Measurements from ENCODE around the gene KCNC3. TPM values are rescaled to one million over a fixed set of nuclear protein-coding genes. Genes with fewer than 3 reads are reported as not detected.

The KCNC3 gene
- under 1 TPM in 2 of 4 donors, not detected in 2; 0.36 to 0.83 TPM for total RNA-seq
- 1 to 10 TPM in 1 of 3 donors, under 1 TPM in 1, not detected in 1; 0.92 to 1.6 TPM for polyA plus RNA-seq

DNA sequence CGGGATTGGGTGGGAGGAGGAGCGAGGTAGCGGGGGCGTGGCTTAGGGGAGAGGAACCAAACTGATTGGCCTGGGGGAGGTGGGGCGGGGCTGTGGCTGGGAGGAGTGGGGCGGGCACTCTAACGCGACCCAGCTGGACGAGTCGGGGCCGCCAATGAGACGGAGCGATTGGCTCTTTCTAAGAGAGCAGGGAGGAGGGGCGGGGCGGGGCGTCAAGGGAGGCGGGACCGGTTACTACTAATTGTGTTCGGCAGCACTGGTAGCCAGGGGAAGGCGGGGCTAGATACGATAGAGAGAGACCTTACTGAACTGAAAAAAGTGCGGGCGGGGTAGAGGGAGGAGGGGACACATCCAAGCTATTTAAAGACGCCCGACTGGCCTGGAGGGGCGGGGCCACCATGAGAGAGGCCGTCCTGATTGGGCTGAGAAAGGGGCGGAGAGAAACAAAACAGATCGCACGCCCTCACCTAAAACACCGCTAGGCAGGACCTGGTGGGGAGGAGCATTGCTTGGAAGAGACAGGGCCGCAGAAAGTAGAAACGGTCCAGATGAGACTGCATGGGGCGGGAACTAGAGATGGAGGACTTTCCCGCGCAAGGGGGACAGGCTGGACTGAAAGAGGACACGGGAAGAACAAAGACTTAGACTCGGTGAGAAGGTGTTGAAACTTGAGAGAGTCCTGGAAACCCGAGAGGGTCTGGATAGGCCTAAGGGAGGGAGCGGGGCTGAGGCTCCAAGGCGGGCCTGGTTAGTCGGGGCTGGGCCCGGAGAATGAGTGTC, at the start of gene KCNC3:
Gene KCNC3, minus strand, starts transcription at position 232 of the 780 bp plus-strand sequence. CDS start 295 bp downstream, outside the sequence.
- TF ChIP-seq POLR2AphosphoS5 (IDR thresholded peaks at IDR 0.05): peak in 1 of 4 donors; percentile 41
- TF ChIP-seq, protein P1, sequence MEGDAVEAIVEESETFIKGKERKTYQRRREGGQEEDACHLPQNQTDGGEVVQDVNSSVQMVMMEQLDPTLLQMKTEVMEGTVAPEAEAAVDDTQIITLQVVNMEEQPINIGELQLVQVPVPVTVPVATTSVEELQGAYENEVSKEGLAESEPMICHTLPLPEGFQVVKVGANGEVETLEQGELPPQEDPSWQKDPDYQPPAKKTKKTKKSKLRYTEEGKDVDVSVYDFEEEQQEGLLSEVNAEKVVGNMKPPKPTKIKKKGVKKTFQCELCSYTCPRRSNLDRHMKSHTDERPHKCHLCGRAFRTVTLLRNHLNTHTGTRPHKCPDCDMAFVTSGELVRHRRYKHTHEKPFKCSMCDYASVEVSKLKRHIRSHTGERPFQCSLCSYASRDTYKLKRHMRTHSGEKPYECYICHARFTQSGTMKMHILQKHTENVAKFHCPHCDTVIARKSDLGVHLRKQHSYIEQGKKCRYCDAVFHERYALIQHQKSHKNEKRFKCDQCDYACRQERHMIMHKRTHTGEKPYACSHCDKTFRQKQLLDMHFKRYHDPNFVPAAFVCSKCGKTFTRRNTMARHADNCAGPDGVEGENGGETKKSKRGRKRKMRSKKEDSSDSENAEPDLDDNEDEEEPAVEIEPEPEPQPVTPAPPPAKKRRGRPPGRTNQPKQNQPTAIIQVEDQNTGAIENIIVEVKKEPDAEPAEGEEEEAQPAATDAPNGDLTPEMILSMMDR (IDR thresholded peaks at IDR 0.05): no peak
- DNase-seq: peak; percentile 97
- peaks cover 50 to 85% (median 84%) of the 10 kb centered on the region in 3 donors for H3K27me3 ChIP-seq
- no peaks in the 10 kb centered on the region for H3K36me3 ChIP-seq
- peaks cover 0 to 48% (median 40%) of the 10 kb centered on the region in 4 donors for H3K4me1 ChIP-seq
- peak within 1 kb of the TSS in 3 of 4 donors; percentile 16 to 83 (median 50) for H3K27ac ChIP-seq
- no peaks in the 10 kb centered on the region for H3K9me3 ChIP-seq
- H3K4me3 ChIP-seq: peak within 1 kb of the TSS in 3 of 4 donors; percentile 2 to 41 (median 40)
- WGBS, 2 donors: 2 to 4% methylated on average over 43 of the region's 43 CpGs
- intact Hi-C loops (cut with DNase I): no loop called here

DNA sequence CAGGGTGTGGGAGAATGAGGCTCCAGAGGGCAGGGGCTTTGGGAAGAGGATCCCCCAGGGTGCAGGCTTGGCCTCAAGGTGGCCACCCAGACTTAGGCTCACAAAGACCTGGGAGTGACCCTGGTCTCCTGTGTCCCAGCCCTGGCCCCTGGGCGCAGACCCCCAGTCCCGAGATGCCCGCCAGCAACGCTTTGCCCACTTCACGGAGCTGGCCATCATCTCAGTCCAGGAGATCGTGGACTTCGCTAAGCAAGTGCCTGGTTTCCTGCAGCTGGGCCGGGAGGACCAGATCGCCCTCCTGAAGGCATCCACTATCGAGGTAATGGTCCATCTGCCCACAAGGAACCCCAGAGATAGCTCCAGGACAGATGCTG, 49.7 kb upstream of the KCNC3 start:
- intact Hi-C loops (cut with DNase I): loop anchor here (5.0 kb wide), 1 partner anchor 423 kb away; no protein-coding TSS in a partner anchor
- Histone ChIP-seq H3K9me3 (no peaks in the 10 kb centered on the region), H3K36me3 (peaks cover 27 to 55% (median 53%) of the 10 kb centered on the region in 4 donors), H3K4me1 (peaks cover 0 to 21% (median 13%) of the 10 kb centered on the region in 4 donors), H3K4me3 (no peak overlapping the region), H3K27ac (no peak overlapping the region), H3K27me3 (no peaks in the 10 kb centered on the region)
- TF ChIP-seq, protein P1 (IDR thresholded peaks at IDR 0.05): no peak
- TF ChIP-seq EP300 (IDR thresholded peaks at IDR 0.05): no peak
- no peak for TF ChIP-seq POLR2A (IDR thresholded peaks at IDR 0.05)
- TF ChIP-seq POLR2AphosphoS5 (IDR thresholded peaks at IDR 0.05): no peak
- DNase-seq: no peak
- 94 to 97% methylated on average over 10 of the region's 10 CpGs for WGBS, 2 donors

DNA sequence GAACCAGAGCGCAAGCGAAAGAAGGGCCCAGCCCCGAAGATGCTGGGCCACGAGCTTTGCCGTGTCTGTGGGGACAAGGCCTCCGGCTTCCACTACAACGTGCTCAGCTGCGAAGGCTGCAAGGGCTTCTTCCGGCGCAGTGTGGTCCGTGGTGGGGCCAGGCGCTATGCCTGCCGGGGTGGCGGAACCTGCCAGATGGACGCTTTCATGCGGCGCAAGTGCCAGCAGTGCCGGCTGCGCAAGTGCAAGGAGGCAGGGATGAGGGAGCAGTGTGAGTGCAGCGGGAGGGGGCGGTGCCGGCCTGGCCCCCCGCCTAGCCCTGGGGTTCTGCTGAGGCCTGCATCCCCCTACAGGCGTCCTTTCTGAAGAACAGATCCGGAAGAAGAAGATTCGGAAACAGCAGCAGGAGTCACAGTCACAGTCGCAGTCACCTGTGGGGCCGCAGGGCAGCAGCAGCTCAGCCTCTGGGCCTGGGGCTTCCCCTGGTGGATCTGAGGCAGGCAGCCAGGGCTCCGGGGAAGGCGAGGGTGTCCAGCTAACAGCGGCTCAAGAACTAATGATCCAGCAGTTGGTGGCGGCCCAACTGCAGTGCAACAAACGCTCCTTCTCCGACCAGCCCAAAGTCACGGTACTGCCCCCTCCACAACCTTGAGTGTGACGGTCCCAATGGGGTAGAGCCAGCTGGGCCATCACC, 49.1 kb upstream of the KCNC3 start:
- H3K27ac ChIP-seq: no peak overlapping the region
- no peaks in the 10 kb centered on the region for H3K9me3 ChIP-seq
- TF ChIP-seq POLR2AphosphoS5 (IDR thresholded peaks at IDR 0.05) (no peak), EP300 (IDR thresholded peaks at IDR 0.05) (no peak), POLR2A (IDR thresholded peaks at IDR 0.05) (no peak)
- TF ChIP-seq, protein P1 (IDR thresholded peaks at IDR 0.05): no peak
- intact Hi-C loops (cut with DNase I): loop anchor here (5.0 kb wide), 1 partner anchor 424 kb away; no protein-coding TSS in a partner anchor
- H3K27me3 ChIP-seq: no peaks in the 10 kb centered on the region
- peak; percentile 62 for DNase-seq
- peaks cover 27 to 55% (median 53%) of the 10 kb centered on the region in 4 donors for H3K36me3 ChIP-seq
- H3K4me3 ChIP-seq: no peak overlapping the region
- 95 to 97% methylated on average over 36 of the region's 36 CpGs for WGBS, 2 donors
- H3K4me1 ChIP-seq: peaks cover 0 to 17% (median 9%) of the 10 kb centered on the region in 4 donors

DNA sequence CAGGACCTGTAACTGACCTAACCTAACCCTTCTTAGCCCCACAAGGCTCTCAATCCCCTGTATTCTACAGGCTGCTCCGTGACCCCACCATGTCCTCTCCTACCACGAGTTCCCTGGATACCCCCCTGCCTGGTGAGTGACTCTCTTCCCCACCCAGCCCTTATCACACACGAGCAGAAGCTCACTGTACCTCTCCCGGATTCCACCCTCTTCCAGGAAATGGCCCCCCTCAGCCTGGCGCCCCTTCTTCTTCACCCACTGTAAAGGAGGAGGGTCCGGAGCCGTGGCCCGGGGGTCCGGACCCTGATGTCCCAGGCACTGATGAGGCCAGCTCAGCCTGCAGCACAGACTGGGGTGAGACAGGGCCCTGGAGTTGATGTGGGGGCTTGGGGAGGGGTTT, 48.3 kb upstream of the KCNC3 start:
- Histone ChIP-seq H3K36me3 (peaks cover 27 to 53% (median 52%) of the 10 kb centered on the region in 4 donors), H3K27me3 (no peaks in the 10 kb centered on the region), H3K27ac (peak overlapping the region; percentile 92 to 100 (median 99)), H3K4me1 (peaks cover 0 to 17% (median 9%) of the 10 kb centered on the region in 4 donors), H3K9me3 (no peaks in the 10 kb centered on the region), H3K4me3 (no peak overlapping the region)
- 87 to 88% methylated on average over 9 of the region's 9 CpGs for WGBS, 2 donors
- DNase-seq: peak; percentile 64
- intact Hi-C loops (cut with DNase I): loop anchor here (2.0 to 5.0 kb wide), 2 partner anchors 99 to 425 kb away; partner anchors contain the start of genes EMC10 and GARIN5A
- TF ChIP-seq POLR2A (IDR thresholded peaks at IDR 0.05): no peak
- TF ChIP-seq EP300 (IDR thresholded peaks at IDR 0.05): no peak
- no peak for TF ChIP-seq POLR2AphosphoS5 (IDR thresholded peaks at IDR 0.05)
- TF ChIP-seq, protein P1 (IDR thresholded peaks at IDR 0.05): no peak
